ENCODE results near the gene ALPG.

GRCh38 chr2:232362174-232362900 is 44.3 kb upstream of the ALPG start:
- TF ChIP-seq CTCF (IDR thresholded peaks at IDR 0.05), result no peak
- no peak for TF ChIP-seq EZH2 (IDR thresholded peaks at IDR 0.05)
- TF ChIP-seq EZH2phosphoT487 (IDR thresholded peaks at IDR 0.05), result no peak
